Uterus (tissue), 2 donors: ENCODE results near the gene KIAA1191.

Source experiments
- CTCF ChIP-seq, 4 experiments: fragments of 200-600 bp in 2 of 4; fragments of 450-650 bp in 2 of 4; sonication (generic) in 2 of 4; IDR thresholded peaks; one replicate each; pipeline ENCODE4 v1.5.1; 2016 to 2019; ENCODE audit warnings: antibody characterized with exemption in 4 of 4, mild to moderate bottlenecking in 2 of 4, moderate library complexity in 1 of 4
- POLR2A ChIP-seq, 2 donors: fragments of 450-650 bp; IDR thresholded peaks; one replicate each; pipeline ENCODE4 v1.6.1; 2016; ENCODE audit warnings: antibody characterized with exemption in 2 of 2, mild to moderate bottlenecking in 1 of 2, moderate library complexity in 1 of 2

GRCh38 chr5:176361437-176362232, at the start of gene KIAA1191:
- TF ChIP-seq POLR2A (IDR thresholded peaks at IDR 0.05) (peak; percentile 83 to 86), CTCF (IDR thresholded peaks at IDR 0.05) (peak in 3 of 4 experiments; percentile 30 to 46 (median 31))
